B cell (primary cell): ENCODE measurements around the gene USPL1.

Source experiments
- CTCF ChIP-seq: fragments of 200-600 bp; IDR thresholded peaks from one replicate; pipeline ENCODE4 v1.8.0; 2022; ENCODE audit warnings: antibody characterized with exemption, mild to moderate bottlenecking
- EZH2 ChIP-seq: IDR thresholded peaks from 2 replicates; pipeline ENCODE4 v1.6.1; 2012; ENCODE audit warnings: borderline replicate concordance, low read depth, mild to moderate bottlenecking, moderate library complexity, low read length; ENCODE audit not compliant: insufficient read depth, poor library complexity, severe bottlenecking

- TF ChIP-seq CTCF = no peak
- TF ChIP-seq EZH2 = no peak
These were observed 9.4 kb upstream of the USPL1 start for GRCh38 chr13:30608364-30608763.
